Neural crest cell (in vitro differentiated cells): ENCODE results near the gene PRKAR2B. TPM values are rescaled to one million over a fixed set of nuclear protein-coding genes. Genes with fewer than 3 reads are reported as not detected.

Experiments used
- DNase-seq: peaks from one replicate; pipeline ENCODE4 v3.0.0; 2021; ENCODE audit warnings: low read depth, mixed read lengths, low spot score
- H3K27ac Mint-ChIP-seq: one replicate; pipeline ENCODE4 v1.8.0; 2021; ENCODE audit warnings: mild to moderate bottlenecking, mixed read lengths; ENCODE audit not compliant: unreplicated experiment
- H3K27me3 Mint-ChIP-seq: 2 replicates; pipeline ENCODE4 v1.8.0; 2021; ENCODE audit warnings: low read depth, mild to moderate bottlenecking, mixed read lengths
- H3K36me3 Mint-ChIP-seq: 2 replicates; pipeline ENCODE4 v1.8.0; 2021; ENCODE audit warnings: low read depth, mild to moderate bottlenecking, mixed read lengths
- H3K4me1 Mint-ChIP-seq: 2 replicates; pipeline ENCODE4 v1.8.0; 2021; ENCODE audit warnings: mixed read lengths
- H3K4me3 Mint-ChIP-seq: one replicate; pipeline ENCODE4 v1.8.0; 2021; ENCODE audit warnings: mild to moderate bottlenecking, mixed read lengths
- H3K9me3 Mint-ChIP-seq: 2 replicates; pipeline ENCODE4 v1.8.0; 2021; ENCODE audit warnings: mixed read lengths
- CTCF ChIP-seq: fragments of 200-600 bp; sonication (generic); conservative IDR thresholded peaks from 2 replicates; pipeline ENCODE4 v1.5.0; 2021; ENCODE audit warnings: antibody characterized with exemption, mild to moderate bottlenecking
- total RNA-seq: library from RNA; stranded (reverse); gene quantifications from 2 replicates; pipeline ENCODE4 v1.2.1, GENCODE V29; 2021

Gene PRKAR2B
- total RNA-seq, 1 donor from 2014 or later = 14.4 TPM

GRCh38 chr7:107002126-107002525 lies 42.4 kb upstream of the PRKAR2B start:
- Mint-ChIP-seq H3K4me1 (no peaks in the 10 kb centered on the region), H3K36me3 (no peaks in the 10 kb centered on the region), H3K27ac (no peak overlapping the region), H3K9me3 (no peaks in the 10 kb centered on the region), H3K4me3 (no peak overlapping the region), H3K27me3 (no peaks in the 10 kb centered on the region)
- TF ChIP-seq CTCF = no peak
- no peak for DNase-seq

GRCh38 chr7:107002529-107002998 lies 41.9 kb upstream of the PRKAR2B start:
- H3K27ac Mint-ChIP-seq = no peak overlapping the region
- H3K4me1 Mint-ChIP-seq = no peaks in the 10 kb centered on the region
- no peak for TF ChIP-seq CTCF
- no peak overlapping the region for H3K4me3 Mint-ChIP-seq
- DNase-seq = no peak
- no peaks in the 10 kb centered on the region for H3K9me3 Mint-ChIP-seq
- H3K36me3 Mint-ChIP-seq = no peaks in the 10 kb centered on the region
- H3K27me3 Mint-ChIP-seq = no peaks in the 10 kb centered on the region

- Mint-ChIP-seq H3K27me3 (no peaks in the 10 kb centered on the region), H3K9me3 (no peaks in the 10 kb centered on the region), H3K27ac (peak overlapping the region; percentile 24), H3K4me3 (no peak overlapping the region), H3K4me1 (no peaks in the 10 kb centered on the region), H3K36me3 (no peaks in the 10 kb centered on the region)
- DNase-seq = no peak
- TF ChIP-seq CTCF = no peak
Observed at GRCh38 chr7:107007007-107007891, 37.3 kb upstream of the PRKAR2B start.

- no peaks in the 10 kb centered on the region for H3K9me3 Mint-ChIP-seq
Observed at GRCh38 chr7:107007892-107008287, 36.6 kb upstream of the PRKAR2B start.

GRCh38 chr7:107009846-107010203 lies 34.7 kb upstream of the PRKAR2B start:
- Mint-ChIP-seq H3K27me3 (no peaks in the 10 kb centered on the region), H3K27ac (no peak overlapping the region), H3K4me3 (no peak overlapping the region), H3K9me3 (no peaks in the 10 kb centered on the region), H3K36me3 (no peaks in the 10 kb centered on the region), H3K4me1 (peaks cover 5% of the 10 kb centered on the region)
- no peak for DNase-seq
- no peak for TF ChIP-seq CTCF

More at GRCh38 chr7:107007892-107008287, 36.6 kb upstream of the PRKAR2B start:
- DNase-seq = no peak
- Mint-ChIP-seq H3K27me3 (no peaks in the 10 kb centered on the region), H3K4me3 (no peak overlapping the region), H3K4me1 (no peaks in the 10 kb centered on the region), H3K27ac (no peak overlapping the region), H3K36me3 (no peaks in the 10 kb centered on the region)
- no peak for TF ChIP-seq CTCF
